Uterus (tissue), 4 donors: ENCODE data around the gene SLC47A2. TPM values are rescaled to one million over a fixed set of nuclear protein-coding genes. Genes with fewer than 3 reads are reported as not detected.

Source experiments
- DNase-seq, 2 donors: peaks; one replicate each; pipeline ENCODE4 v3.0.0-alpha.2; 2019 to 2020
- H3K27ac ChIP-seq, 2 donors: fragments of 200-600 bp; sonication (generic); 1 replicate in 1 of 2; 2 replicates in 1 of 2; pipeline ENCODE4 v1.5.1; 2016 to 2018
- H3K27me3 ChIP-seq, 2 donors: fragments of 200-600 bp; sonication (generic); one replicate each; pipeline ENCODE4 v1.5.1; 2018 to 2019; ENCODE audit warnings: control low read depth in 1 of 2
- H3K36me3 ChIP-seq, 2 donors: fragments of 200-600 bp; sonication (generic); one replicate each; pipeline ENCODE4 v1.5.1; 2019; ENCODE audit warnings: control low read depth in 1 of 2
- H3K4me1 ChIP-seq, 2 donors: fragments of 200-600 bp; sonication (generic); one replicate each; pipeline ENCODE4 v1.5.1; 2018 to 2019; ENCODE audit warnings: control low read depth in 1 of 2
- H3K4me3 ChIP-seq, 2 donors: fragments of 200-600 bp; sonication (generic); 1 replicate in 1 of 2; 2 replicates in 1 of 2; pipeline ENCODE4 v1.5.1; 2018 to 2019; ENCODE audit warnings: mild to moderate bottlenecking in 1 of 2
- H3K9me3 ChIP-seq, 2 donors: fragments of 200-600 bp; sonication (generic); one replicate each; pipeline ENCODE4 v1.5.1; 2019; ENCODE audit warnings: control low read depth in 1 of 2
- CTCF ChIP-seq, 4 experiments: fragments of 200-600 bp in 2 of 4; fragments of 450-650 bp in 2 of 4; sonication (generic) in 2 of 4; IDR thresholded peaks; one replicate each; pipeline ENCODE4 v1.5.1; 2016 to 2019; ENCODE audit warnings: antibody characterized with exemption in 4 of 4, mild to moderate bottlenecking in 2 of 4, moderate library complexity in 1 of 4
- POLR2A ChIP-seq, 2 donors: fragments of 450-650 bp; IDR thresholded peaks; one replicate each; pipeline ENCODE4 v1.6.1; 2016; ENCODE audit warnings: antibody characterized with exemption in 2 of 2, mild to moderate bottlenecking in 1 of 2, moderate library complexity in 1 of 2
- intact Hi-C: fragments of 100-400 bp; cut with DNase I; formaldehyde crosslinking; loops from one replicate; pipeline ENCODE4 v1.15.1; 2023; ENCODE audit warnings: low total_unique reads
- total RNA-seq, 4 donors: library from RNA; depleted of rRNA in 3 of 4; stranded (reverse); fragments of >200 nt in 3 of 4; gene quantifications; one replicate each; pipeline versions ENCODE4 v1.1.0 to v1.2.4, GENCODE V29; 2014 to 2023
- donor health status: DM: yes; HTN: yes; CAD: no.

Gene SLC47A2
- total RNA-seq, 4 donors from 2014 or later, result 0.35 TPM; not detected in 3

- H3K4me1 ChIP-seq, result no peaks in the 10 kb centered on the region
- TF ChIP-seq POLR2A (IDR thresholded peaks at IDR 0.05) (no peak), CTCF (IDR thresholded peaks at IDR 0.05) (no peak)
- no peak overlapping the region for H3K4me3 ChIP-seq
- no peak for DNase-seq
- no peak overlapping the region for H3K27ac ChIP-seq
- H3K9me3 ChIP-seq, result no peaks in the 10 kb centered on the region
- H3K27me3 ChIP-seq, result no peaks in the 10 kb centered on the region
- intact Hi-C loops, result no loop called here
- H3K36me3 ChIP-seq, result no peaks in the 10 kb centered on the region
Observed at GRCh38 chr17:19739241-19740201, 23.1 kb upstream of the SLC47A2 start.

DNA sequence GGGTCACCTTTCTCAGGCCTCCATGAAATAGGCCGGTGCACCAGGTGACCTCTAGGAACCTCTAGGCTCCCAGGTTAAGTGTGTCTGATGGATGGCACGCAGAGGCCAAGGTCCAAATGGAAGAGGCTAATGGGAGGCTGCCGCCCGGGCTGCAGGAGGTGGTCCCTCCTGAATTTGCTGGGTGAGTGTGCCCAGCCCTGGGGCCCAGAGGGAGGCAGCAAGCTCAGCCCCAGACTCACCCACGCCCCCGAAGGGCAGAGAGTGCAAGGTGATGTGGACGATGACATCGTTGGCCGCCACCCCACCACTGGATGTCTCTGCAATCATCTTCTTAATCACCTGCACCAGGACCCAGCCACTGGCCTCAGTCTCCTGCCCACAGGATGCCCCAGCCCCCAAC, 22.4 kb upstream of the SLC47A2 start:
- no peak for DNase-seq
- no peak for TF ChIP-seq POLR2A (IDR thresholded peaks at IDR 0.05)
- TF ChIP-seq CTCF (IDR thresholded peaks at IDR 0.05), result no peak
- H3K36me3 ChIP-seq, result no peaks in the 10 kb centered on the region
- H3K27me3 ChIP-seq, result no peaks in the 10 kb centered on the region
- H3K27ac ChIP-seq, result no peak overlapping the region
- intact Hi-C loops, result no loop called here
- H3K9me3 ChIP-seq, result no peaks in the 10 kb centered on the region
- no peaks in the 10 kb centered on the region for H3K4me1 ChIP-seq
- no peak overlapping the region for H3K4me3 ChIP-seq

- Histone ChIP-seq H3K27me3 (no peaks in the 10 kb centered on the region), H3K36me3 (no peaks in the 10 kb centered on the region), H3K4me3 (no peak overlapping the region), H3K27ac (no peak overlapping the region), H3K9me3 (no peaks in the 10 kb centered on the region), H3K4me1 (no peaks in the 10 kb centered on the region)
- DNase-seq, result no peak
- intact Hi-C loops, result no loop called here
- TF ChIP-seq CTCF (IDR thresholded peaks at IDR 0.05) (no peak), POLR2A (IDR thresholded peaks at IDR 0.05) (no peak)
Observed at GRCh38 chr17:19738073-19738449, 21.7 kb upstream of the SLC47A2 start.

DNA sequence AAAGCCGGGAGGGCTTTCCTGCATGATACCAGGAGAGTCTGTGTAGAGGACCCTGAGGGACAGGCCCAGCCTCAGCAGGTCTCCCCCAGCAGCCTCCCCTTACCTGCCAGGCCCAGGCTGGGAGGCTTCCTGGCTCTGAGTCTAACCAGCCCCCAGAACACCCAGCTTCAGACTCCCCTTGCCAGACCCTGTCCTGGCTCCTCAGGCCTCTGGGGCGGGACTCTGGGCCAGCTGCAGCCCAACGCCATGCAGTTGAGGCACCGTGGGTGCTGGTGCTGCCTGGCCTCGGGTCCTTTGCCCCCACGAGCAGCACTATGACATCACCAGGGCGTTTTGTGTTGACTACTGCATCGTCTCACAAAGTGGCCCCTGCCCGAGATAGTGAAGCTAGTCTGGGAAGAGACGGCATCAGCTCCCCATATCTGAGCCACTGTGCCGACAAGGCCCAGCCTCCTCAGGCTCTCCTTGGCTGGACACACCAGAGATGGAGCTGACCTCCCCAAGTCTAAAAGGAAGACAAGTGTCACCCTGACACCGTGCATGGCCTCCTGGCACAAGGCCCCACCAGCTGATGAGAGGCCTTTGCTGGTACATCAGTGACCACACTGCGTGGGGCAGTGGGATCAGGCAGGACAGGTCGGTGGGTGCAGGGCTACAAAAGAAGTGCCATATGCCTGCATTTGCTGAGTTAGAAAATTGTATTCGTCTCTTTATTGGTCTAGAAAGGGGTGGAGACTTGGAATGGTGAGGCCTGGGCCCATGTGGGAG, 21.1 kb upstream of the SLC47A2 start:
- Histone ChIP-seq H3K4me1 (no peaks in the 10 kb centered on the region), H3K36me3 (no peaks in the 10 kb centered on the region), H3K4me3 (no peak overlapping the region), H3K27me3 (no peaks in the 10 kb centered on the region), H3K9me3 (no peaks in the 10 kb centered on the region), H3K27ac (no peak overlapping the region)
- no peak for TF ChIP-seq POLR2A (IDR thresholded peaks at IDR 0.05)
- no peak for TF ChIP-seq CTCF (IDR thresholded peaks at IDR 0.05)
- intact Hi-C loops, result no loop called here
- no peak for DNase-seq

- Histone ChIP-seq H3K36me3 (no peaks in the 10 kb centered on the region), H3K27me3 (no peaks in the 10 kb centered on the region), H3K4me3 (no peak overlapping the region), H3K4me1 (no peaks in the 10 kb centered on the region), H3K9me3 (no peaks in the 10 kb centered on the region), H3K27ac (no peak overlapping the region)
- no peak for DNase-seq
- intact Hi-C loops, result no loop called here
- no peak for TF ChIP-seq CTCF (IDR thresholded peaks at IDR 0.05)
Observed at GRCh38 chr17:19736071-19736470, 19.7 kb upstream of the SLC47A2 start.
